Transverse colon (tissue), 4 donors: ENCODE results near the gene PFDN2. TPM values are rescaled to one million over a fixed set of nuclear protein-coding genes. Genes with fewer than 3 reads are reported as not detected.
"Not testable (repeated sequence)": the region's sequence is repeated elsewhere in the genome, so short reads cannot be mapped to it uniquely, and the experiment has no call there.

ENCODE experiments used
- DNase-seq: peaks from one replicate; pipeline ENCODE4 v3.0.0-alpha.2; 2019
- H3K27ac ChIP-seq, 4 donors: fragments of 200-600 bp; sonication (generic); 2 replicates each; pipeline ENCODE4 v1.5.1; 2016 to 2018; ENCODE audit warnings: inconsistent platforms in 4 of 4
- H3K27me3 ChIP-seq: fragments of 200-600 bp; sonication (generic); 2 replicates; pipeline ENCODE4 v1.5.1; 2017; ENCODE audit warnings: inconsistent platforms
- H3K36me3 ChIP-seq, 4 donors: fragments of 200-600 bp; sonication (generic); 2 replicates each; pipeline ENCODE4 v1.5.1; 2017 to 2019; ENCODE audit warnings: inconsistent platforms in 4 of 4
- H3K4me1 ChIP-seq, 4 donors: fragments of 200-600 bp; sonication (generic); 2 replicates each; pipeline ENCODE4 v1.5.1; 2017 to 2020; ENCODE audit warnings: inconsistent platforms in 4 of 4
- H3K4me3 ChIP-seq, 4 donors: fragments of 200-600 bp; sonication (generic); 1 replicate in 1 of 4; 2 replicates in 3 of 4; pipeline versions ENCODE4 v1.5.1 to v1.6.1; 2017 to 2019; ENCODE audit warnings: inconsistent platforms in 4 of 4
- H3K9me3 ChIP-seq, 2 donors: fragments of 200-600 bp; sonication (generic); 2 replicates each; pipeline ENCODE4 v1.5.1; 2017 to 2019; ENCODE audit warnings: inconsistent platforms in 2 of 2
- CTCF ChIP-seq, 5 experiments: fragments of 200-600 bp in 3 of 5; fragments of 450-650 bp in 2 of 5; sonication (generic) in 3 of 5; IDR thresholded peaks; 1 replicate in 2 of 5; 2 replicates in 3 of 5; pipeline ENCODE4 v1.5.1; 2016 to 2017; ENCODE audit warnings: antibody characterized with exemption in 5 of 5, inconsistent platforms in 3 of 5, mild to moderate bottlenecking in 2 of 5, moderate library complexity in 1 of 5
- EP300 ChIP-seq: sonication (generic); formaldehyde crosslinking; IDR thresholded peaks from one replicate; pipeline ENCODE4 v1.6.1; 2017; ENCODE audit warnings: antibody characterized with exemption, low read depth
- POLR2A ChIP-seq: fragments of 450-650 bp; IDR thresholded peaks from one replicate; pipeline ENCODE4 v1.6.1; 2016; ENCODE audit warnings: antibody characterized with exemption, mild to moderate bottlenecking, moderate library complexity
- POLR2AphosphoS5 ChIP-seq, 3 donors: sonication (generic); formaldehyde crosslinking; IDR thresholded peaks; one replicate each; pipeline ENCODE4 v1.6.1; 2016; ENCODE audit warnings: antibody characterized with exemption in 3 of 3
- WGBS, 2 donors: methylation state at CpG; one replicate each; pipeline ENCODE4 v1.1.5; 2018; ENCODE audit warnings: low coverage in 1 of 2; 5-methylcytosine and 5-hydroxymethylcytosine counted together
- in situ Hi-C, 4 donors: fragments of 200-750 bp; cut with MboI; loops; one replicate each; pipeline versions ENCODE4 v1.15.0 to v1.15.1; 2017; ENCODE audit warnings: low sequenced_read_pairs in 3 of 4, low pct_ligation_motif_present in 1 of 4, low pct_unique_long_range_greater_than_20kb in 1 of 4
- intact Hi-C: fragments of 100-400 bp; cut with DNase I; formaldehyde crosslinking; loops from one replicate; pipeline ENCODE4 v1.15.1; 2023; ENCODE audit warnings: low total_unique reads
- total RNA-seq, 4 donors: library from RNA; depleted of rRNA; stranded (reverse); fragments of >200 nt; gene quantifications; one replicate each; pipeline ENCODE4 v1.1.0, GENCODE V29; 2016

The PFDN2 gene
- total RNA-seq, 4 donors from 2014 or later = 28.9 to 70.5 (median 45.9) TPM

GRCh38 chr1:161069731-161070270 is 48.0 kb downstream of the PFDN2 start, which contains the start of gene ARHGAP30:
TSS of gene ARHGAP30 (minus strand) at chr1:161069891. CDS start at chr1:161069624, 267 bp downstream.
- Histone ChIP-seq H3K4me3 (peak within 1 kb of the TSS; percentile 8 to 42 (median 18)), H3K27ac (peak within 1 kb of the TSS; percentile 71 to 89 (median 78))
- in situ Hi-C loops = loop anchor here in 1 of 4 donors (25.0 kb wide), 1 partner anchor 668 kb away; the partner anchor contains the start of gene DUSP12

GRCh38 chr1:161069241-161069640 is 48.6 kb downstream of the PFDN2 start:
- Histone ChIP-seq H3K4me3 (peak overlapping the region; percentile 8 to 42 (median 18)), H3K27me3 (no peaks in the 10 kb centered on the region), H3K27ac (peak overlapping the region; percentile 71 to 89 (median 78)), H3K36me3 (no peaks in the 10 kb centered on the region), H3K4me1 (peaks cover 0 to 6% (median 2%) of the 10 kb centered on the region in 4 donors), H3K9me3 (no peaks in the 10 kb centered on the region)
- no peak for TF ChIP-seq POLR2A
- no peak for TF ChIP-seq EP300
- TF ChIP-seq CTCF (IDR thresholded peaks at IDR 0.05) = no peak
- TF ChIP-seq POLR2AphosphoS5 (IDR thresholded peaks at IDR 0.05) = no peak
- DNase-seq = no peak
- 57 to 66% methylated on average over 2 to 9 of the region's 9 CpGs for WGBS, 2 donors
- in situ Hi-C loops = loop anchor here in 1 of 4 donors (25.0 kb wide), 1 partner anchor 668 kb away; the partner anchor contains the start of gene DUSP12
- intact Hi-C loops = no loop called here

More at GRCh38 chr1:161069731-161070270, 48.0 kb downstream of the PFDN2 start, which contains the start of gene ARHGAP30:
- H3K9me3 ChIP-seq = no peaks in the 10 kb centered on the region
- DNase-seq = peak; percentile 80
- H3K27me3 ChIP-seq = no peaks in the 10 kb centered on the region
- TF ChIP-seq POLR2AphosphoS5 (IDR thresholded peaks at IDR 0.05) (peak; percentile 37 to 63 (median 38)), EP300 (no peak), POLR2A (peak; percentile 55), CTCF (IDR thresholded peaks at IDR 0.05) (no peak)
- H3K4me1 ChIP-seq = peaks cover 0 to 6% (median 2%) of the 10 kb centered on the region in 4 donors
- WGBS, 2 donors = 81% methylated on average over 9 of the region's 9 CpGs; no CpG with 5 or more reads in 1 of the 2 donors
- no peaks in the 10 kb centered on the region for H3K36me3 ChIP-seq
- intact Hi-C loops = no loop called here

- in situ Hi-C loops = loop anchor here in 1 of 4 donors (25.0 kb wide), 1 partner anchor 669 kb away; the partner anchor contains the start of gene DUSP12
- H3K9me3 ChIP-seq = no peaks in the 10 kb centered on the region
- peak overlapping the region in 3 of 4 donors; percentile 8 to 42 (median 26) for H3K4me3 ChIP-seq
- TF ChIP-seq POLR2A (no peak), EP300 (no peak), POLR2AphosphoS5 (IDR thresholded peaks at IDR 0.05) (no peak), CTCF (IDR thresholded peaks at IDR 0.05) (no peak)
- peaks cover 0 to 6% (median 2%) of the 10 kb centered on the region in 4 donors for H3K4me1 ChIP-seq
- peak overlapping the region; percentile 71 to 89 (median 78) for H3K27ac ChIP-seq
- WGBS, 2 donors = 56 to 61% methylated on average over 7 to 10 of the region's 10 CpGs
- intact Hi-C loops = no loop called here
- H3K36me3 ChIP-seq = no peaks in the 10 kb centered on the region
- H3K27me3 ChIP-seq = no peaks in the 10 kb centered on the region
- peak; percentile 78 for DNase-seq
Observed at GRCh38 chr1:161068306-161069234, 49.3 kb downstream of the PFDN2 start.

- Histone ChIP-seq H3K36me3 (no peaks in the 10 kb centered on the region), H3K4me1 (peaks cover 0 to 6% (median 1%) of the 10 kb centered on the region in 4 donors), H3K27ac (no peak overlapping the region), H3K4me3 (peak overlapping the region in 1 of 4 donors; percentile 42), H3K9me3 (no peaks in the 10 kb centered on the region), H3K27me3 (no peaks in the 10 kb centered on the region)
- no peak for DNase-seq
- no peak for TF ChIP-seq CTCF (IDR thresholded peaks at IDR 0.05)
- TF ChIP-seq POLR2A = no peak
- no peak for TF ChIP-seq EP300
- TF ChIP-seq POLR2AphosphoS5 (IDR thresholded peaks at IDR 0.05) = no peak
- intact Hi-C loops (no loop called here), in situ Hi-C loops (loop anchor here in 1 of 4 donors (25.0 kb wide), 1 partner anchor 671 kb away; the partner anchor contains the start of gene DUSP12)
- 62% methylated on average over 3 of the region's 3 CpGs; no CpG with 5 or more reads in 1 of the 2 donors for WGBS, 2 donors
Observed at GRCh38 chr1:161066694-161067093, 51.1 kb downstream of the PFDN2 start.

GRCh38 chr1:161065681-161066080 is 52.2 kb downstream of the PFDN2 start:
- DNase-seq = not testable (repeated sequence)
- in situ Hi-C loops = loop anchor here in 1 of 4 donors (25.0 kb wide), 1 partner anchor 672 kb away; the partner anchor contains the start of gene DUSP12
- WGBS, 2 donors = 80 to 92% methylated on average over 7 of the region's 7 CpGs

GRCh38 chr1:161063936-161064335 is 53.9 kb downstream of the PFDN2 start:
- H3K27ac ChIP-seq, H3K9me3 ChIP-seq, H3K36me3 ChIP-seq, H3K4me3 ChIP-seq, H3K4me1 ChIP-seq, intact Hi-C loops, H3K27me3 ChIP-seq, DNase-seq: not testable (repeated sequence)
- in situ Hi-C loops = loop anchor here in 1 of 4 donors (25.0 kb wide), 1 partner anchor 673 kb away; the partner anchor contains the start of gene DUSP12
- WGBS, 2 donors = 59 to 64% methylated on average over 3 to 6 of the region's 6 CpGs

More at GRCh38 chr1:161065681-161066080, 52.2 kb downstream of the PFDN2 start:
- H3K4me3 ChIP-seq, H3K9me3 ChIP-seq, intact Hi-C loops, H3K4me1 ChIP-seq, H3K27ac ChIP-seq, H3K36me3 ChIP-seq, H3K27me3 ChIP-seq: not testable (repeated sequence)
